HepG2 (cell line): Measurements from ENCODE around the gene PRKAG1. TPM values are rescaled to one million over a fixed set of nuclear protein-coding genes. Genes with fewer than 3 reads are reported as not detected.
A peak's percentile ranks its signal among the peaks of the same experiment; 100 is the strongest.

Experiments
- CBX2 ChIP-seq, 2 experiments: fragments of 200-600 bp in 1 of 2; sonication (generic); formaldehyde crosslinking in 1 of 2; IDR thresholded peaks; 2 replicates each; pipeline versions ENCODE4 v1.7.0 to v1.8.1; 2018 to 2022; ENCODE audit warnings: low read depth in 2 of 2, low read length in 1 of 2, mild to moderate bottlenecking in 1 of 2, missing genetic modification reagents in 1 of 2
- MEIS1 ChIP-seq: sonication (generic); formaldehyde crosslinking; IDR thresholded peaks from 2 replicates; pipeline ENCODE4 v1.9.0; 2021; ENCODE audit warnings: mild to moderate bottlenecking, missing genetic modification reagents, moderate library complexity, borderline replicate concordance
- MTA1 ChIP-seq: sonication (generic); formaldehyde crosslinking; IDR thresholded peaks from 2 replicates; pipeline ENCODE4 v1.4.0; 2020; ENCODE audit warnings: missing genetic modification reagents, mild to moderate bottlenecking, borderline replicate concordance
- MYC ChIP-seq: sonication (generic); formaldehyde crosslinking; IDR thresholded peaks from 2 replicates; pipeline ENCODE4 v1.9.0; 2021; ENCODE audit warnings: missing genetic modification reagents, borderline replicate concordance
- SNAPC2 ChIP-seq: sonication (generic); formaldehyde crosslinking; IDR thresholded peaks from 2 replicates; pipeline ENCODE4 v1.8.1; 2022; ENCODE audit warnings: mild to moderate bottlenecking, missing genetic modification reagents
- ZFP41 ChIP-seq: sonication (generic); formaldehyde crosslinking; IDR thresholded peaks from 2 replicates; pipeline ENCODE4 v1.4.0; 2020; ENCODE audit warnings: mild to moderate bottlenecking, missing genetic modification reagents, borderline replicate concordance
- ZFP82 ChIP-seq: sonication (generic); formaldehyde crosslinking; IDR thresholded peaks from 2 replicates; pipeline ENCODE4 v1.5.1; 2020; ENCODE audit warnings: mild to moderate bottlenecking, missing genetic modification reagents, borderline replicate concordance
- ZNF234 ChIP-seq: sonication (generic); formaldehyde crosslinking; conservative IDR thresholded peaks from 2 replicates; pipeline ENCODE4 v1.5.1; 2020; ENCODE audit warnings: mild to moderate bottlenecking, missing genetic modification reagents
- ZNF546 ChIP-seq: sonication (generic); formaldehyde crosslinking; conservative IDR thresholded peaks from 2 replicates; pipeline ENCODE4 v1.8.1; 2023; ENCODE audit warnings: mild to moderate bottlenecking, missing genetic modification reagents
- ZNF567 ChIP-seq: sonication (generic); formaldehyde crosslinking; IDR thresholded peaks from 2 replicates; pipeline ENCODE4 v1.8.1; 2023; ENCODE audit warnings: mild to moderate bottlenecking, missing genetic modification reagents, borderline replicate concordance
- polyA plus RNA-seq, 8 experiments: library from polyadenylated mRNA; depleted of rRNA in 3 of 8; stranded (reverse) in 7 of 8; unstranded in 1 of 8; fragments of >200 nt; fragmentation: Illumina TruSeq in 4 of 8; extraction: Trizol in 4 of 8; gene quantifications; 2 replicates each; pipeline versions ENCODE4 v1.2.1 to v1.2.3, GENCODE V29; 2011 to 2016; ENCODE audit warnings: low read depth in 4 of 8, missing spikeins in 1 of 8, mixed read lengths in 1 of 8; ENCODE audit not compliant: insufficient read depth in 1 of 8
- total RNA-seq, 5 experiments: library from RNA; depleted of rRNA; stranded (reverse); fragments of >200 nt; fragmentation: Illumina TruSeq; extraction: Trizol; gene quantifications; 2 replicates each; pipeline ENCODE4 v1.2.3, GENCODE V29; 2016; ENCODE audit warnings: low read depth in 1 of 5
- TF ChIP-seq, protein P1 (sequence below): IDR thresholded peaks from 2 replicates; pipeline ENCODE4 v1.6.1; 2012; ENCODE audit warnings: low read depth, low read length, improper control_type of control experiment
- TF ChIP-seq, protein P2 (sequence below): sonication (generic); formaldehyde crosslinking; IDR thresholded peaks from 2 replicates; pipeline ENCODE4 v1.4.0; 2020; ENCODE audit warnings: missing genetic modification reagents
- TF ChIP-seq, protein P3 (sequence below): IDR thresholded peaks from 2 replicates; pipeline ENCODE4 v1.6.1; 2016; ENCODE audit warnings: low read depth, missing genetic modification reagents, missing compliant biosample characterization
- TF ChIP-seq, protein P4 (sequence below): sonication (generic); formaldehyde crosslinking; IDR thresholded peaks from 2 replicates; pipeline ENCODE4 v1.4.0; 2020; ENCODE audit warnings: mild to moderate bottlenecking, missing genetic modification reagents
- TF ChIP-seq, protein P5 (sequence below): IDR thresholded peaks from 2 replicates; pipeline ENCODE4 v1.6.1; 2018; ENCODE audit warnings: missing genetic modification reagents, mild to moderate bottlenecking, missing compliant biosample characterization
- TF ChIP-seq, protein P6 (sequence below): sonication (generic); formaldehyde crosslinking; IDR thresholded peaks from 2 replicates; pipeline ENCODE4 v1.8.1; 2023; ENCODE audit warnings: mild to moderate bottlenecking, missing genetic modification reagents, borderline replicate concordance

PRKAG1 gene
- total and polyA plus RNA-seq, 2 of the 13 experiments (the other 11 are each of a cell fraction or from before 2014, with no cell fraction given), result 26.1 to 32.8 TPM

DNA sequence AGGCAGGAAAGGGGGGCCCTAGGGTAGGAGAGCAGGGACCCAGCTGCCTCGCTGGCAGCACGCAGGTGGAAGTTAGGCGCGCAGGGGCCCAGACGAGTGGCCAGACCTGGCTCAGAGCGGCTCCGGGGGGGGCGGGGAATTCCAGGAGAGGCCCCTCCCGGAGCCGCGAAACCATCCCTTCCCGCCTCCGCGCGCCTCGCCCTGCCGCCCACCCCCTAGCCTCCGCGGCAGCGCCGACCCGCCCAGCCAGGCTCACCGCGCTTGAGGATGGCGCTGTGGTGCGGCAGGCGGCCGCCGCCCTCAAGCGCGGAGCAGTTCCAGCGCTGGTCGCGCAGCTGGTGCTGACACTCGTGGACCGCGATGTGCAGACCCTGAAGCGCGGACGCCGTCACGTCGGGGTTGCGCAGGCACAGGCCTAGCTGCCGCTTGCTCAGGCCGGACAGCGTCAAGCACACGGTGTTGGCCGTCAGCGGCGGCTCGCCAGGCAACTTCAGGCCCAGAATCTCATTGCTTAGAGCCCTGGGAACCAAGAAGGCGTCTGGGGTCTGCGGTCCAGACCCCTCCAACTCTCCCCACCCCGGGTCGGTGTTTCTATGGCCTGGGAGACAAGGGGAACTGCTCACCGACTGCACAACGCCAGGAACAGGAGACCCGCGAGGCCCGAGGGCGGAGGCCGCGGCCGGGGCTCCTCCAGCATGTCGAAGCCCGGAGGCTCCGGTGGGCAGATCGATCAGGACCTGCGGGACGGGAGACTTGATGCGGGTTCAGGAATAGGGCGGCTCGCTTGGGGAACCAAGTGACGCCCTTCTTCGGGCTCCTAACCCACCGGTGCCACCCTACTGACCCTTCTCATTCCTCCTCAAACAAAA lies 48.5 kb downstream of the PRKAG1 start (continued):
- no peak for TF ChIP-seq SNAPC2 (CRISPR knock-in tag)
- TF ChIP-seq, protein P1, sequence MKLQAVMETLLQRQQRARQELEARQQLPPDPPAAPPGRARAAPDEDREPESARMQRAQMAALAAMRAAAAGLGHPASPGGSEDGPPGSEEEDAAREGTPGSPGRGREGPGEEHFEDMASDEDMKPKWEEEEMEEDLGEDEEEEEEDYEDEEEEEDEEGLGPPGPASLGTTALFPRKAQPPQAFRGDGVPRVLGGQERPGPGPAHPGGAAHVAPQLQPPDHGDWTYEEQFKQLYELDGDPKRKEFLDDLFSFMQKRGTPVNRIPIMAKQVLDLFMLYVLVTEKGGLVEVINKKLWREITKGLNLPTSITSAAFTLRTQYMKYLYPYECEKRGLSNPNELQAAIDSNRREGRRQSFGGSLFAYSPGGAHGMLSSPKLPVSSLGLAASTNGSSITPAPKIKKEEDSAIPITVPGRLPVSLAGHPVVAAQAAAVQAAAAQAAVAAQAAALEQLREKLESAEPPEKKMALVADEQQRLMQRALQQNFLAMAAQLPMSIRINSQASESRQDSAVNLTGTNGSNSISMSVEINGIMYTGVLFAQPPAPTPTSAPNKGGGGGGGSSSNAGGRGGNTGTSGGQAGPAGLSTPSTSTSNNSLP, result no peak
- 0 out of 2 replicates have a peak, but pooled peaks have one; percentile 73 for TF ChIP-seq ZFP82
- no peak for TF ChIP-seq ZFP41 (CRISPR knock-in tag)
- no peak for TF ChIP-seq CBX2 (IDR thresholded peaks at IDR 0.05; ENCODE audit: low read depth, low read length)
- TF ChIP-seq CBX2 (CRISPR knock-in tag; IDR thresholded peaks at IDR 0.05; ENCODE audit: low read depth), result no peak
- TF ChIP-seq, protein P2, sequence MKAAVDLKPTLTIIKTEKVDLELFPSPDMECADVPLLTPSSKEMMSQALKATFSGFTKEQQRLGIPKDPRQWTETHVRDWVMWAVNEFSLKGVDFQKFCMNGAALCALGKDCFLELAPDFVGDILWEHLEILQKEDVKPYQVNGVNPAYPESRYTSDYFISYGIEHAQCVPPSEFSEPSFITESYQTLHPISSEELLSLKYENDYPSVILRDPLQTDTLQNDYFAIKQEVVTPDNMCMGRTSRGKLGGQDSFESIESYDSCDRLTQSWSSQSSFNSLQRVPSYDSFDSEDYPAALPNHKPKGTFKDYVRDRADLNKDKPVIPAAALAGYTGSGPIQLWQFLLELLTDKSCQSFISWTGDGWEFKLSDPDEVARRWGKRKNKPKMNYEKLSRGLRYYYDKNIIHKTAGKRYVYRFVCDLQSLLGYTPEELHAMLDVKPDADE, result no peak
- TF ChIP-seq MTA1 (CRISPR knock-in tag), result peak; percentile 56; the same call in 1 of the 2 replicates
- TF ChIP-seq, protein P3, sequence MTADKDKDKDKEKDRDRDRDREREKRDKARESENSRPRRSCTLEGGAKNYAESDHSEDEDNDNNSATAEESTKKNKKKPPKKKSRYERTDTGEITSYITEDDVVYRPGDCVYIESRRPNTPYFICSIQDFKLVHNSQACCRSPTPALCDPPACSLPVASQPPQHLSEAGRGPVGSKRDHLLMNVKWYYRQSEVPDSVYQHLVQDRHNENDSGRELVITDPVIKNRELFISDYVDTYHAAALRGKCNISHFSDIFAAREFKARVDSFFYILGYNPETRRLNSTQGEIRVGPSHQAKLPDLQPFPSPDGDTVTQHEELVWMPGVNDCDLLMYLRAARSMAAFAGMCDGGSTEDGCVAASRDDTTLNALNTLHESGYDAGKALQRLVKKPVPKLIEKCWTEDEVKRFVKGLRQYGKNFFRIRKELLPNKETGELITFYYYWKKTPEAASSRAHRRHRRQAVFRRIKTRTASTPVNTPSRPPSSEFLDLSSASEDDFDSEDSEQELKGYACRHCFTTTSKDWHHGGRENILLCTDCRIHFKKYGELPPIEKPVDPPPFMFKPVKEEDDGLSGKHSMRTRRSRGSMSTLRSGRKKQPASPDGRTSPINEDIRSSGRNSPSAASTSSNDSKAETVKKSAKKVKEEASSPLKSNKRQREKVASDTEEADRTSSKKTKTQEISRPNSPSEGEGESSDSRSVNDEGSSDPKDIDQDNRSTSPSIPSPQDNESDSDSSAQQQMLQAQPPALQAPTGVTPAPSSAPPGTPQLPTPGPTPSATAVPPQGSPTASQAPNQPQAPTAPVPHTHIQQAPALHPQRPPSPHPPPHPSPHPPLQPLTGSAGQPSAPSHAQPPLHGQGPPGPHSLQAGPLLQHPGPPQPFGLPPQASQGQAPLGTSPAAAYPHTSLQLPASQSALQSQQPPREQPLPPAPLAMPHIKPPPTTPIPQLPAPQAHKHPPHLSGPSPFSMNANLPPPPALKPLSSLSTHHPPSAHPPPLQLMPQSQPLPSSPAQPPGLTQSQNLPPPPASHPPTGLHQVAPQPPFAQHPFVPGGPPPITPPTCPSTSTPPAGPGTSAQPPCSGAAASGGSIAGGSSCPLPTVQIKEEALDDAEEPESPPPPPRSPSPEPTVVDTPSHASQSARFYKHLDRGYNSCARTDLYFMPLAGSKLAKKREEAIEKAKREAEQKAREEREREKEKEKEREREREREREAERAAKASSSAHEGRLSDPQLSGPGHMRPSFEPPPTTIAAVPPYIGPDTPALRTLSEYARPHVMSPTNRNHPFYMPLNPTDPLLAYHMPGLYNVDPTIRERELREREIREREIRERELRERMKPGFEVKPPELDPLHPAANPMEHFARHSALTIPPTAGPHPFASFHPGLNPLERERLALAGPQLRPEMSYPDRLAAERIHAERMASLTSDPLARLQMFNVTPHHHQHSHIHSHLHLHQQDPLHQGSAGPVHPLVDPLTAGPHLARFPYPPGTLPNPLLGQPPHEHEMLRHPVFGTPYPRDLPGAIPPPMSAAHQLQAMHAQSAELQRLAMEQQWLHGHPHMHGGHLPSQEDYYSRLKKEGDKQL (CRISPR knock-in tag), result no peak
- TF ChIP-seq MEIS1 (CRISPR knock-in tag), result 0 out of 2 replicates have a peak, but pooled peaks have one; percentile 54
- TF ChIP-seq, protein P4, sequence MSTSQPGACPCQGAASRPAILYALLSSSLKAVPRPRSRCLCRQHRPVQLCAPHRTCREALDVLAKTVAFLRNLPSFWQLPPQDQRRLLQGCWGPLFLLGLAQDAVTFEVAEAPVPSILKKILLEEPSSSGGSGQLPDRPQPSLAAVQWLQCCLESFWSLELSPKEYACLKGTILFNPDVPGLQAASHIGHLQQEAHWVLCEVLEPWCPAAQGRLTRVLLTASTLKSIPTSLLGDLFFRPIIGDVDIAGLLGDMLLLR, result 0 out of 2 replicates have a peak, but pooled peaks have one; percentile 23
- TF ChIP-seq ZNF234 (CRISPR knock-in tag), result no peak
- TF ChIP-seq, protein P5, sequence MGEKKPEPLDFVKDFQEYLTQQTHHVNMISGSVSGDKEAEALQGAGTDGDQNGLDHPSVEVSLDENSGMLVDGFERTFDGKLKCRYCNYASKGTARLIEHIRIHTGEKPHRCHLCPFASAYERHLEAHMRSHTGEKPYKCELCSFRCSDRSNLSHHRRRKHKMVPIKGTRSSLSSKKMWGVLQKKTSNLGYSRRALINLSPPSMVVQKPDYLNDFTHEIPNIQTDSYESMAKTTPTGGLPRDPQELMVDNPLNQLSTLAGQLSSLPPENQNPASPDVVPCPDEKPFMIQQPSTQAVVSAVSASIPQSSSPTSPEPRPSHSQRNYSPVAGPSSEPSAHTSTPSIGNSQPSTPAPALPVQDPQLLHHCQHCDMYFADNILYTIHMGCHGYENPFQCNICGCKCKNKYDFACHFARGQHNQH (CRISPR knock-in tag), result no peak
- TF ChIP-seq ZNF567, result no peak
- 0 out of 2 replicates have a peak, but pooled peaks have one; percentile 14 for TF ChIP-seq MYC
- TF ChIP-seq ZNF546, result 0 out of 2 replicates have a peak, but pooled peaks have one; percentile 36
- TF ChIP-seq, protein P6, sequence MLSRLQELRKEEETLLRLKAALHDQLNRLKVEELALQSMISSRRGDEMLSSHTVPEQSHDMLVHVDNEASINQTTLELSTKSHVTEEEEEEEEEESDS (CRISPR knock-in tag), result no peak
